ENCODE results near the gene RERE. TPM values are rescaled to one million over a fixed set of nuclear protein-coding genes. Genes with fewer than 3 reads are reported as not detected.

Gene RERE
- total and polyA plus RNA-seq, 2 donors (not counting 3 experiments of a cell fraction or from before 2014, with no cell fraction given): 14.1 to 113 TPM

- H3K27ac ChIP-seq (ENCODE audit: insufficient read depth, low read depth, low read length): no peak overlapping the region
- no TSS peak for BruUV-seq (replicated peaks)
- no peak overlapping the region for H3K4me3 ChIP-seq (replicated peaks in 1 of 3; ENCODE audit: insufficient read depth in 1 of 3, low read depth in 1 of 3, low read length in 3 of 3)
- no peak overlapping the region for H2AFZ ChIP-seq (ENCODE audit: low read depth, low read length)
- no peaks in the 10 kb centered on the region for H3K36me3 ChIP-seq (ENCODE audit: control insufficient read depth in 2 of 2, extremely low read depth in 1 of 2, insufficient read depth in 2 of 2, low read length in 2 of 2)
- no peaks in the 10 kb centered on the region for H3K27me3 ChIP-seq (ENCODE audit: control insufficient read depth in 2 of 2, insufficient read depth in 2 of 2, low read length in 2 of 2)
- FAIRE-seq (no peak), DNase-seq (ENCODE audit: low read depth, low spot score) (no peak)
- intact Hi-C loops (cut with micrococcal nuclease): loop anchor here (5.0 kb wide), 1 partner anchor 152 kb away; the partner anchor contains the start of gene RERE
- ChIA-PET POLR2A (no interaction called here), CTCF (interaction anchor here (0.6 kb wide), 1 partner anchor 64 kb away, joined by 5 read pairs; no protein-coding TSS in a partner anchor)
- dilution Hi-C loops (cut with MboI; ENCODE audit: extremely low pct_ligation_motif_present, low sequenced_read_pairs): no loop called here
- no peaks in the 10 kb centered on the region for H3K9me1 ChIP-seq (replicated peaks; ENCODE audit: control insufficient read depth, extremely low read depth, insufficient read depth, low read length)
- TF ChIP-seq FOS (IDR thresholded peaks at IDR 0.05; ENCODE audit: borderline replicate concordance, insufficient read depth, low read length) (no peak), JUN (IDR thresholded peaks at IDR 0.05; ENCODE audit: borderline replicate concordance, insufficient read depth, insufficient read length, low read depth) (no peak), GATA2 (IDR thresholded peaks at IDR 0.05; ENCODE audit: insufficient read depth, insufficient read length, low read depth, low read length) (no peak), MYC (IDR thresholded peaks at IDR 0.05; ENCODE audit: low read depth, low read length) (no peak)
- TF ChIP-seq, protein P1, sequence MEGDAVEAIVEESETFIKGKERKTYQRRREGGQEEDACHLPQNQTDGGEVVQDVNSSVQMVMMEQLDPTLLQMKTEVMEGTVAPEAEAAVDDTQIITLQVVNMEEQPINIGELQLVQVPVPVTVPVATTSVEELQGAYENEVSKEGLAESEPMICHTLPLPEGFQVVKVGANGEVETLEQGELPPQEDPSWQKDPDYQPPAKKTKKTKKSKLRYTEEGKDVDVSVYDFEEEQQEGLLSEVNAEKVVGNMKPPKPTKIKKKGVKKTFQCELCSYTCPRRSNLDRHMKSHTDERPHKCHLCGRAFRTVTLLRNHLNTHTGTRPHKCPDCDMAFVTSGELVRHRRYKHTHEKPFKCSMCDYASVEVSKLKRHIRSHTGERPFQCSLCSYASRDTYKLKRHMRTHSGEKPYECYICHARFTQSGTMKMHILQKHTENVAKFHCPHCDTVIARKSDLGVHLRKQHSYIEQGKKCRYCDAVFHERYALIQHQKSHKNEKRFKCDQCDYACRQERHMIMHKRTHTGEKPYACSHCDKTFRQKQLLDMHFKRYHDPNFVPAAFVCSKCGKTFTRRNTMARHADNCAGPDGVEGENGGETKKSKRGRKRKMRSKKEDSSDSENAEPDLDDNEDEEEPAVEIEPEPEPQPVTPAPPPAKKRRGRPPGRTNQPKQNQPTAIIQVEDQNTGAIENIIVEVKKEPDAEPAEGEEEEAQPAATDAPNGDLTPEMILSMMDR (IDR thresholded peaks at IDR 0.05; ENCODE audit: extremely low read depth in 1 of 2, insufficient read depth in 1 of 2, low read depth in 1 of 2, low read length in 2 of 2): no peak
- no peaks in the 10 kb centered on the region for H3K9me3 ChIP-seq (replicated peaks; ENCODE audit: control insufficient read depth, insufficient read depth, low read length)
- no peak overlapping the region for H3K4me2 ChIP-seq (ENCODE audit: insufficient read depth, low read length)
- H3K9ac ChIP-seq (replicated peaks; ENCODE audit: extremely low read depth, insufficient read depth, low read length): no peak overlapping the region
- H4K20me1 ChIP-seq (replicated peaks; ENCODE audit: control insufficient read depth, extremely low read depth, insufficient read depth, low read length): peaks cover 5% of the 10 kb centered on the region
- H3K79me2 ChIP-seq (ENCODE audit: control insufficient read depth, insufficient read depth, low read length): peaks cover 82% of the 10 kb centered on the region
- H3K4me1 ChIP-seq (ENCODE audit: control insufficient read depth, extremely low read depth, insufficient read depth, low read length): peaks cover 60% of the 10 kb centered on the region
Measured at GRCh38 chr1:8664887-8665286, 152.6 kb downstream of the RERE start.

- Histone ChIP-seq H3K27me3 (ENCODE audit: control insufficient read depth in 2 of 2, insufficient read depth in 2 of 2, low read length in 2 of 2) (no peaks in the 10 kb centered on the region), H3K4me3 (replicated peaks in 1 of 3; ENCODE audit: insufficient read depth in 1 of 3, low read depth in 1 of 3, low read length in 3 of 3) (no peak overlapping the region), H3K4me1 (ENCODE audit: control insufficient read depth, extremely low read depth, insufficient read depth, low read length) (peaks cover 60% of the 10 kb centered on the region), H3K79me2 (ENCODE audit: control insufficient read depth, insufficient read depth, low read length) (peaks cover 82% of the 10 kb centered on the region), H3K4me2 (ENCODE audit: insufficient read depth, low read length) (no peak overlapping the region), H3K9ac (replicated peaks; ENCODE audit: extremely low read depth, insufficient read depth, low read length) (no peak overlapping the region), H2AFZ (ENCODE audit: low read depth, low read length) (no peak overlapping the region), H3K9me3 (replicated peaks; ENCODE audit: control insufficient read depth, insufficient read depth, low read length) (no peaks in the 10 kb centered on the region), H3K36me3 (ENCODE audit: control insufficient read depth in 2 of 2, extremely low read depth in 1 of 2, insufficient read depth in 2 of 2, low read length in 2 of 2) (no peaks in the 10 kb centered on the region), H3K27ac (ENCODE audit: insufficient read depth, low read depth, low read length) (no peak overlapping the region), H4K20me1 (replicated peaks; ENCODE audit: control insufficient read depth, extremely low read depth, insufficient read depth, low read length) (peaks cover 5% of the 10 kb centered on the region), H3K9me1 (replicated peaks; ENCODE audit: control insufficient read depth, extremely low read depth, insufficient read depth, low read length) (no peaks in the 10 kb centered on the region)
- intact Hi-C loops (cut with micrococcal nuclease) (loop anchor here (5.0 kb wide), 1 partner anchor 153 kb away; the partner anchor contains the start of gene RERE), dilution Hi-C loops (cut with MboI; ENCODE audit: extremely low pct_ligation_motif_present, low sequenced_read_pairs) (no loop called here)
- DNase-seq (ENCODE audit: low read depth, low spot score): no peak
- ChIA-PET CTCF (no interaction called here), POLR2A (interaction anchor here (0.6 kb wide), 1 partner anchor 16 kb away, joined by 3 read pairs; no protein-coding TSS in a partner anchor)
- BruUV-seq (replicated peaks): no TSS peak
- no peak for TF ChIP-seq MYC (IDR thresholded peaks at IDR 0.05; ENCODE audit: low read depth, low read length)
- TF ChIP-seq POLR2A (IDR thresholded peaks at IDR 0.05; ENCODE audit: low read depth, low read length): no peak
- TF ChIP-seq, protein P2, sequence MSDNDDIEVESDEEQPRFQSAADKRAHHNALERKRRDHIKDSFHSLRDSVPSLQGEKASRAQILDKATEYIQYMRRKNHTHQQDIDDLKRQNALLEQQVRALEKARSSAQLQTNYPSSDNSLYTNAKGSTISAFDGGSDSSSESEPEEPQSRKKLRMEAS (IDR thresholded peaks at IDR 0.05; ENCODE audit: insufficient read depth, insufficient read length): no peak
- TF ChIP-seq GATA2 (IDR thresholded peaks at IDR 0.05; ENCODE audit: insufficient read depth, insufficient read length, low read depth, low read length): no peak
- TF ChIP-seq JUN (IDR thresholded peaks at IDR 0.05; ENCODE audit: borderline replicate concordance, insufficient read depth, insufficient read length, low read depth): no peak
- TF ChIP-seq, protein P1 (IDR thresholded peaks at IDR 0.05; ENCODE audit: extremely low read depth in 1 of 2, insufficient read depth in 1 of 2, low read depth in 1 of 2, low read length in 2 of 2): no peak
- TF ChIP-seq EZH2 (IDR thresholded peaks at IDR 0.05; ENCODE audit: borderline replicate concordance, low read depth, low read length, severe bottlenecking): no peak
- no peak for TF ChIP-seq FOS (IDR thresholded peaks at IDR 0.05; ENCODE audit: borderline replicate concordance, insufficient read depth, low read length)
- no peak for TF ChIP-seq POLR2AphosphoS5 (IDR thresholded peaks at IDR 0.05; ENCODE audit: insufficient read depth, low read depth, low read length)
- no peak for FAIRE-seq
Measured at GRCh38 chr1:8663915-8664329, 153.5 kb downstream of the RERE start.
